BLaER1 (cell line): ENCODE results near the gene TEP1.
A peak's percentile ranks its signal among the peaks of the same experiment; 100 is the strongest.
"Not testable (repeated sequence)": the region's sequence is repeated elsewhere in the genome, so short reads cannot be mapped to it uniquely, and the experiment has no call there.

ENCODE experiments used
- H3K27ac ChIP-seq: shearing (Covaris generic); formaldehyde crosslinking; 2 replicates; pipeline ENCODE4 v1.8.1; 2022
- H3K27me3 ChIP-seq: shearing (Covaris generic); formaldehyde crosslinking; 2 replicates; pipeline ENCODE4 v1.8.1; 2022
- H3K36me3 ChIP-seq: shearing (Covaris generic); formaldehyde crosslinking; 2 replicates; pipeline ENCODE4 v1.8.1; 2022
- H3K4me1 ChIP-seq: shearing (Covaris generic); formaldehyde crosslinking; 2 replicates; pipeline ENCODE4 v1.8.1; 2022
- H3K4me2 ChIP-seq: shearing (Covaris generic); formaldehyde crosslinking; 2 replicates; pipeline ENCODE4 v1.8.1; 2022
- H3K4me3 ChIP-seq: shearing (Covaris generic); formaldehyde crosslinking; 2 replicates; pipeline ENCODE4 v1.8.1; 2022
- H3K9ac ChIP-seq: shearing (Covaris generic); formaldehyde crosslinking; 2 replicates; pipeline ENCODE4 v1.8.1; 2022
- H3K9me3 ChIP-seq: shearing (Covaris generic); formaldehyde crosslinking; 2 replicates; pipeline ENCODE4 v1.8.1; 2022
- H4K20me1 ChIP-seq: shearing (Covaris generic); formaldehyde crosslinking; 2 replicates; pipeline ENCODE4 v1.8.1; 2022
- Cebpa-rat ChIP-seq: shearing (Covaris generic); IDR thresholded peaks from 2 replicates; pipeline ENCODE4 v1.8.1; 2022

The TEP1 gene

DNA sequence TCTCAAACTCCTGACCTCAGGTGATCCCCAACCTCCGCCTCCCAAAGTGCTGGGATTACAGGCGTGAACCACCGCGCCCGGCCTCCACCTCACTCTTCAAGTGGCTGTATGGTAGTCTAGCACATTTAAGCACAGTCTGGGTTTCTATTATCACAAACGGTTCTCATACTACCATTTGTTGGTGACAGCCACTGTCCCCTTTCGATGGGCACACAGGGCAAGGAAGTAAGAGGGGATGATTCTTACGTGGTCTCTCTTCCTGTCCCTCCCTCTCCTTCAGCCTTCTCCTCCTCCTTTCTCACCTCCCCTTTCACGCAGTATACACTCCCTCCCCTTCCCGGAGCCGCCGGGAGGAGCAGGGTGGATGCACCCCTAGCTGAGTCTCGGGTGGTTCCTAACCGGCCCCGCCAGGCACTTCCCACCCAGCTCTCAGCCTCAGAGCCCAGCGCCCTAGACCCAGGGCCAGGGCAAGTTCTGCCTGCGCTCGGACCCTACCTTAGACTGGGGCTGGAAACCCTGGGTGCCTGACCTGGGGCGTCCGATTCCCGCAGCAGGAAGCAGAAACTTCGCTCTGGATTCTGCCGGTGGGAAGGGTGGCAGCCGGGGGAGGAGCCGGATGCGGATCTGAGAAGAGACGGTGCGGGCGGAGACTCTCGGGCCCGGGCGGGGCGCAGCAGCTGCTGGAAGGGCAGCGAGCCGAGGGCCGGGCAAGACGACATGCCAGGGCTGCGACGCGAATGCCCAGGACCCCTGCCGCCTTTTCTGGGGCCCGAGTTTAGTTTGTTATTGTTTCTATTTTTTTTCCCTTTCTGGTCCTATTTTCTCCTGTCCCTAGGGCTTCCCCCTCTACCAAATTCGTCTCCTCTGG is at the start of gene TEP1:
Gene TEP1, minus strand, starts transcription at position 626 of the 868 bp plus-strand sequence. CDS start 5,062 bp downstream, outside the sequence.
- Histone ChIP-seq H3K27ac (peak within 1 kb of the TSS; percentile 87), H3K9me3 (no peaks in the 10 kb centered on the region), H4K20me1 (peaks cover 8% of the 10 kb centered on the region; the same call in 1 of the 2 replicates), H3K4me1 (peaks cover 62% of the 10 kb centered on the region), H3K9ac (peak within 1 kb of the TSS; percentile 90), H3K36me3 (peaks cover 12% of the 10 kb centered on the region), H3K4me2 (peak within 1 kb of the TSS; percentile 90), H3K4me3 (peak within 1 kb of the TSS; percentile 82), H3K27me3 (no peaks in the 10 kb centered on the region)
- TF ChIP-seq Cebpa-rat: no peak

DNA sequence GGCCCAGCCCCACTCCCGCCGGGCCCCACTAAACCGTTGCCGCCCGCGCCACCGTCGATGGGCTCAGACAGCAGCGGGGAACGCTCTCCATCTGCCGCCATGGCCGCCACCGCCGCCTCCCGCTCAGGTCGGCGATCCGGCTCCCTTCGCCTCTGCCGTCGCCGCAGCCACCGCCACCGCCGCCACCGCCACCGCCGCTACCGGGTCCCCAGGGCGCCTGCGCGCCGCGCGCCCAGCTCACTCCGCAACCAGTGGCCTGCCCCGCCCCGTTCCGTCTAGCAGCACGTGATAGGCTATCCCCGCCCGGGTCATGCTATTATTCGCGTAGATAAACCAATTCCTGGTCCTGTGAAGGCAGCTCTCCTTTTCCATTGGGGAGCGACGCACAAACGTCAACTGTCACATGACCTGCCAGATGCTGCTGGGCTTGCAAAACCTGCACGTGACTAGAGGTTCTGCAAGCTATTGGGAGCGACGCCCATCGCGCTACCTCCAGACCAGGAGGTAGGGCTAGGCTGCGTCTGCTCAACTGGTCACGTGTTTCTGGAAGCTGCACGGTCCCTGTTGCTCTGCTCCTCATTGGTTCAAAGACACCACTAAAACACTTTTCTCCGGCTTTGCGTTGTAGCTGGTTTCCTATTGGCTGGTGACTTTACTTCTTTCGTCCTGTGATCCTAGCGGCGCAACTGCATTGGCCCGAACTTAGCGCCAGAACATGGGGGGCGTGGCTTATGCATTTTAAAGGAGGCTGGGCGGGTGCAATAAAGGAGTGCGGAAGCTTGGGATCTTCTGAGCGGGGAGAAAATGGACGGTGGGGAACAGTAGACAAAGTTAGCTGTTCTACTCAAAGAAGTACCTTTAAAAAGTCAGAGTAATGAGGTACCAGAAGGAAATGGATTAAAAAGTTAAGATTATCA is 48.2 kb upstream of the TEP1 start, which contains the start of gene PIP4P1:
Gene PIP4P1, minus strand, starts transcription at position 210 of the 917 bp plus-strand sequence. Its CDS starts 109 bp downstream, at position 101.
- no peak for TF ChIP-seq Cebpa-rat
- H3K36me3 ChIP-seq: peaks cover 40% of the 10 kb centered on the region
- H3K9me3 ChIP-seq: no peaks in the 10 kb centered on the region
- H3K9ac ChIP-seq: peak within 1 kb of the TSS; percentile 96
- H4K20me1 ChIP-seq: peaks cover 34% of the 10 kb centered on the region
- H3K4me1 ChIP-seq: peaks cover 51% of the 10 kb centered on the region
- H3K27ac ChIP-seq: peak within 1 kb of the TSS; percentile 95
- H3K4me3 ChIP-seq: peak within 1 kb of the TSS; percentile 96
- peak within 1 kb of the TSS; percentile 99 for H3K4me2 ChIP-seq
- H3K27me3 ChIP-seq: no peaks in the 10 kb centered on the region

DNA sequence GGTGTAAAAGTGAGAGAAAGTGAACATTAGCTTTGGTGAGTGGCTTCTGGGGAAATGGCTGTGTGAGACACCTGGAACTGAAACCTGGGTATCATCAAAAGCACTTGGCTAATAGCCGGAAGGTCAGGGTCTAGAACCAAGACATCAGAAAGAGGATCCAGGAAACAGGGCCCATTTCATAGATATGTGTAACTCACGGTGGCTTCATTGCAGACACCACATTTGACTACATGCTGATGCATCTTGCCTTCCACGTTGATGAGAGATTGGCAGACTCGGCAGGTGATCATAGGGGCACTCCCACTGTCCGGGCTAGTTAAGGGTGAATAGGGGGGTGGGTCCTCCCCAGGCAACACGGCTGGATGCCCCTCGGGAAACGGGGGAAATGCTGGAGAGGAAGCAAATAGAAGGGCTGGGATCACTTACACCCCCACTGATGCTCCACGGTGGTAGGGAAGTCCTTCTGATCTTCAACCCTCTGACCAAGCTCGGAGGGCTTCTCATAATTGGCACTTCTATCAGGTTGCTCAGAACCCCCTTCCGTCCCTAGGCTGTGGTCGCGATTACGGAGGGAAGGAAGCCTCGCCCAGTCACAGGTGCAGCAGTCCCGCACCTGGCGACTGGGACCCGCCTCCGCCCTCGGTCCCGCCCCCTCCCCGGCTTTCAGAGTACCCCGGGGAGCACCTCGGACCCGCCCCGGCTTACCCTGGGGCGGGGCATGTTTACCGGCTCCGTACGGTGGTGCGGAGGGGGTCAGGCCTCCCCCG is 47.3 kb upstream of the TEP1 start:
- Histone ChIP-seq H3K9me3 (no peaks in the 10 kb centered on the region), H3K27me3 (no peaks in the 10 kb centered on the region), H3K4me3 (peak overlapping the region; percentile 96), H3K27ac (peak overlapping the region; percentile 95), H4K20me1 (peaks cover 41% of the 10 kb centered on the region), H3K36me3 (peaks cover 46% of the 10 kb centered on the region), H3K9ac (peak overlapping the region; percentile 96), H3K4me2 (peak overlapping the region; percentile 99), H3K4me1 (peaks cover 54% of the 10 kb centered on the region)
- no peak for TF ChIP-seq Cebpa-rat

DNA sequence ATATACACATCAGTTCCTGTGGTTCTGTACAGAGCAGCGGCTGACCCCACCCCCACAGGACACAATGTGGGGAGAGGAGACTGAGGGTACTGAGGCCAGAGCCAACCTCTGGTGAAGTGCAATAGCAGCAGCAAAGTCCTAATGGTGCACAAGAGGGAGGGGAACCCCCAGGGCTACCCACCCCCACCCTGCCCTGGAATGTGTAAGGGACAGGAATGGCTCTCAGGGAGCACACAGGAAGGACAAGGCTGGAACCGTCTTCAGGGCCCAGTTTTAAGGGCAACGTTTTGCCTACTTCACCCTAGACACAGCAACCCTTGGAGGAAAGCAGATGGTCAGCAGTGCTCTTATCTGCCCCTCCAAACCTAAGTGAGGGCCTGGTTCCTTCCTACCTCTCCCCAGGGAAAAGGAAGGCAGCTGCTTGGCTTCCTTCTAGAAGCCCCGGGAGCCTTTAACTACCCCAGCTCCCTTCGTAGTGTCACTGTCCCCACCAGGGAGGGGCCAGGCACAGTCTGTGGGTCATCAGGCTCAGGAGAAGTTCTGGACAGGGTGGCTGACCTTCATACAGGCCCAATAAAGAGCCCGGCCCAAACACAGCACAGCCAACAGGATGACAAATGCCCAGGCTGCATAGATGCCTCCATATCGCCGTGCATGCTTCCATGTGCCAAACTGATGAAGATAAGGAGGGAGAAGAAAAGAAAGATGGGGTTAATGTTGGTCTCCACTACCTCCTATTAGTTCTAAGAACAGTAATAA is 44.9 kb upstream of the TEP1 start:
- Histone ChIP-seq H3K4me2 (peak overlapping the region; percentile 99), H3K9me3 (no peaks in the 10 kb centered on the region), H3K4me3 (peak overlapping the region; percentile 48), H3K36me3 (peaks cover 46% of the 10 kb centered on the region), H3K9ac (peak overlapping the region; percentile 92), H3K27me3 (no peaks in the 10 kb centered on the region), H4K20me1 (peaks cover 41% of the 10 kb centered on the region), H3K4me1 (peaks cover 61% of the 10 kb centered on the region), H3K27ac (peak overlapping the region; percentile 93)
- TF ChIP-seq Cebpa-rat: no peak

DNA sequence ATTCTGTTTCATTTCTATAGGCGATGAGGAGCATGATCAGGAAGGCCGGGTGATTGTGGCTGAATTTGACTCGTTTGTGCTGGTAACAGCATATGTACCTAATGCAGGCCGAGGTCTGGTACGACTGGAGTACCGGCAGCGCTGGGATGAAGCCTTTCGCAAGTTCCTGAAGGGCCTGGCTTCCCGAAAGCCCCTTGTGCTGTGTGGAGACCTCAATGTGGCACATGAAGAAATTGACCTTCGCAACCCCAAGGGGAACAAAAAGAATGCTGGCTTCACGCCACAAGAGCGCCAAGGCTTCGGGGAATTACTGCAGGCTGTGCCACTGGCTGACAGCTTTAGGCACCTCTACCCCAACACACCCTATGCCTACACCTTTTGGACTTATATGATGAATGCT is 43.7 kb upstream of the TEP1 start:
- Histone ChIP-seq H3K4me3 (peak overlapping the region; percentile 86), H3K27me3 (no peaks in the 10 kb centered on the region), H3K27ac (peak overlapping the region; percentile 93), H3K4me1 (peaks cover 61% of the 10 kb centered on the region), H3K9me3 (no peaks in the 10 kb centered on the region), H3K4me2 (peak overlapping the region; percentile 99), H4K20me1 (peaks cover 41% of the 10 kb centered on the region), H3K9ac (peak overlapping the region; percentile 92), H3K36me3 (peaks cover 58% of the 10 kb centered on the region)
- no peak for TF ChIP-seq Cebpa-rat

DNA sequence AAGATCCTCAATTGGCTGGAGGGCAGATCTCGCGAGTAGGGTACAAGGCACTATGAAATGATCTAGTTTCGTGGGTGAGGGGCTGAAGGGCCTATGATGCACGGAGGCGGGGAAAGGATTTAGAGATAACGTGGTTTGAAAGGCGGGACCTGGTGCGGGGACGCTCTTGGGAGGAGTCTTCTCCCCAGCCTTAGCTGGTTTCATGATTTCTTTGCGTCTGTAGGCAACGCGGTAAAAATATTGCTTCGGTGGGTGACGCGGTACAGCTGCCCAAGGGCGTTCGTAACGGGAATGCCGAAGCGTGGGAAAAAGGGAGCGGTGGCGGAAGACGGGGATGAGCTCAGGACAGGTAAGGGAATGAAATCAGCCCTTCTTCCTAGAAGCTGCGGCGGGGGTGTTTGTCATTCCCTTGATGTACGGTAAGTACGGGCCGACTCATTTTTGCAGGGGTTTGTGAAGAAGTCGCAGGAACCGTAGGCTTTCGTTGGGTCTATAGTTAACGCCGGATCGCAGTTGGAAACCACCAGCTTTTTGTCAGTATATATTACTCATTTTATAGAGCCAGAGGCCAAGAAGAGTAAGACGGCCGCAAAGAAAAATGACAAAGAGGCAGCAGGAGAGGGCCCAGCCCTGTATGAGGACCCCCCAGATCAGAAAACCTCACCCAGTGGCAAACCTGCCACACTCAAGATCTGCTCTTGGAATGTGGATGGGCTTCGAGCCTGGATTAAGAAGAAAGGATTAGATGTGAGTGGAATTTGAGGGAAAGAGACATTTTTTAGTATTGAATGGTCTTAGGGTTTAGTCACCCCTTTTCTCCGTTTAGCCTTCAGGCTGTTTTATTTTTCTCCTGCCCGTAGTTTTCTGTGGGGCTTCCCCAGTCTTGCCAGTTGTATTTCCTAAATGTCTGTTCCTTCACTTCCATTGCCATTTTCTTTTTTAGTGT is 42.3 kb upstream of the TEP1 start:
- Histone ChIP-seq H4K20me1 (peaks cover 37% of the 10 kb centered on the region), H3K4me3 (peak overlapping the region; percentile 86), H3K9me3 (no peaks in the 10 kb centered on the region), H3K4me2 (peak overlapping the region; percentile 99), H3K36me3 (peaks cover 71% of the 10 kb centered on the region), H3K9ac (peak overlapping the region; percentile 92), H3K27ac (peak overlapping the region; percentile 93), H3K4me1 (peaks cover 60% of the 10 kb centered on the region), H3K27me3 (no peaks in the 10 kb centered on the region)
- no peak for TF ChIP-seq Cebpa-rat

DNA sequence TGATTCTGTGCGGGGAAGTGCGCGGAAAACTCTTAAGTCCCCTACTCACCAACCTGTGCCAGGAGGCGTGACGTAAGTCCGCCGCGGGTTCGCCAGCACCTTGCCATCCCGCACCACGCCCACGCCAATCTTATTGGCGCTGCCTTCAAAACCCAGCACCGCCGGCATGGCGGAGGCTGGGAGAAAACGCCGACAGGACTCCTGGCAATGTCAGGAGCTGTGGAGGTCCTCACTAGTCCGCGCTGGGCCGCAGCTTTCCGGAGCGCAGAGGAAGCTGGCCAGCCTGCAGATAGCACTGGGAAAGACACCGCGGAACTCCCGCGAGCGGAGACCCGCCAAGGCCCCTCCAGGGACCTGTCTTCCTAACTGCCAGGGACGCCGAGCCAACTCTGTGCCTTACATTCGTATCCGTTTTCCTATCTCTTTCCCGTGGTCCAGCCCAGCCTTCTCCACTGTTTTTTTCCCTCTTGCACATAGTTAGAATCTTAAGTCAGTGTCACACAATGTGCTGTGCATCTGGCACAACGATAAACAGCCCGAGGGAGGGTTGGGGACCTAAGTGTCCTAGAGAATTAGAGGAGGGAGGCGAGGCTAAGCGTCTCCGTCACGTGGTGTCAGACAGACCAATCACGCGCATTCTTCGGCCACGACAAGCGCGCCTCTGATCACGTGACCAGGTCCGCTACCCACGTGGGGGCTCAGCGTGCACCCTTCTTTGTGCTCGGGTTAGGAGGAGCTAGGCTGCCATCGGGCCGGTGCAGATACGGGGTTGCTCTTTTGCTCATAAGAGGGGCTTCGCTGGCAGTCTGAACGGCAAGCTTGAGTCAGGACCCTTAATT is 41.4 kb upstream of the TEP1 start, which contains the start of the genes APEX1 and OSGEP:
Gene APEX1, plus strand, starts transcription at position 711 of the 839 bp plus-strand sequence. CDS start 420 bp downstream, outside the sequence.
Gene OSGEP, minus strand, starts transcription at position 297 of the 839 bp plus-strand sequence. Its CDS starts 129 bp downstream, at position 168.
- H3K27me3 ChIP-seq: no peaks in the 10 kb centered on the region
- H3K4me2 ChIP-seq: peak within 1 kb of the TSS; percentile 99
- H3K4me1 ChIP-seq: peaks cover 51% of the 10 kb centered on the region
- no peak for TF ChIP-seq Cebpa-rat
- H3K36me3 ChIP-seq: peaks cover 73% of the 10 kb centered on the region
- H4K20me1 ChIP-seq: peaks cover 30% of the 10 kb centered on the region
- peak within 1 kb of the TSS; percentile 86 for H3K4me3 ChIP-seq
- peak within 1 kb of the TSS; percentile 93 for H3K27ac ChIP-seq
- H3K9ac ChIP-seq: peak within 1 kb of the TSS; percentile 92
- H3K9me3 ChIP-seq: no peaks in the 10 kb centered on the region

DNA sequence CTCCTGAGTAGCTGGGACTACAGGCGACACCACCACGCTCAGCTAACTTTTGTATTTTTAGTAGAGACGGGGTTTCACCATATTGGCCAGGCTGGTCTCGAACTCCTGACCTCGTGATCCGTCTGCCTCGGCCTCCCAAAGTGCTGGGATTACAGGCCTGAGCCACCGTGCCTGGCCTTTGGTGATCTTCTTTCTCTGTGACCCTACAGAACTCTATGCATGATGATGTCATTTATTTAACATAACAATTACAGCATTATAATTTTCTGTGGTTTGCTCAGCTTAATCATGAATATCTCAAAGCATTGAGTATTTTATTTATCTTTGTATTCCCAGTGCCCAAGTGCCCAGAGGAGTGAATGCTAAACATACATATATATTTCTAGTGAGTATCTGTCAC is 39.5 kb upstream of the TEP1 start:
- Histone ChIP-seq H3K4me1 (peaks cover 50% of the 10 kb centered on the region), H3K9ac (0 out of 2 replicates have a peak overlapping the region, but pooled peaks have one; percentile 92), H4K20me1 (peaks cover 21% of the 10 kb centered on the region), H3K4me2 (peak overlapping the region; percentile 99), H3K36me3 (peaks cover 73% of the 10 kb centered on the region)
- not testable (repeated sequence) for H3K9me3 ChIP-seq, H3K27me3 ChIP-seq, H3K27ac ChIP-seq, H3K4me3 ChIP-seq
